ENCODE data around the gene LATS2.
A peak's percentile ranks its signal among the peaks of the same experiment; 100 is the strongest.

Gene LATS2

DNA sequence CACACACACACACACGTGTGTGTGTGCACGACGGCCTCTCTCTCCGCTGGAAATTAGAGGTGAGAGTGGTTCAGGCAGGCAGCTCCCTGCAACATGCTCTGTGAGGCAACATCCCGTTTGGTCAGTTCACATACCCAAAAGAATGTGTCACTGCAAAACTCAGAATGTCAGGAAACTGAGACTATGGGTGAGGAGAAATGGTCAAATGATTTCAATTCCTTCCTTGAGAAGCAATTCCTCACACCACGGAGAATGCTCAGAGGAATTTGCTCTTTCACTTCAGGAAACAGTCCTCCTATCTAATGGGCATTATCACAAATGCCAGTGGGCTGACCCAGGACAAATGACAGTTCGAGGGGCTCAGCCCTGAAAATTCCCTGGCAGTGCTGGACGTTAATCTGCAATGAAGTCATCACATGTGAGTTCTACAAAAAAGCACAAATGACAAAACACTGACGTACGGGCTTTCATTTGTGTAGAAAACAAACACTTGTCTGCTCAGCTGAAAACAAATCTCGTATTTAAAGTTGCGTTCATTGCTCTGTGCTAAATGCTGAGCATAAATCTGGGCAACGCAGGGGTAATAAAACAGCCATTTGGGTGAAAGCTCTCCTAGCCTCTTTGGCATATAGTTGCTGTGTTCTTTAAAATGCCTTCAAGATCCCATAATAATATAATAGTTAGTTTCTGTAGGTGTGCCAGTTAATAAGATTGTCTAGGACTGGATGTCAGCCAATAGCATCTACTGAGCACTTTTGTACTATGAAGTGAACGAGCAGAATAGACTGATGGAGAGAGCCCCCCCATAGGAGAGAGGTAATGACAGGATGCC, 18.6 kb upstream of the LATS2 start:
- TF ChIP-seq CTCF (conservative IDR thresholded peaks at IDR 0.05; ENCODE audit: low read length) = no peak

GRCh38 chr13:21079221-21079620, 17.8 kb upstream of the LATS2 start:
- DNase-seq (ENCODE audit: low read depth) = peak; percentile 70
- no peak overlapping the region for H3K4me3 ChIP-seq (ENCODE audit: low read length)
- TF ChIP-seq CTCF (conservative IDR thresholded peaks at IDR 0.05; ENCODE audit: low read length) = no peak

More for the DNA sequence above, 18.6 kb upstream of the LATS2 start:
- H3K4me3 ChIP-seq (ENCODE audit: low read length) = peak overlapping the region; percentile 51
- DNase-seq (ENCODE audit: low read depth) = peak; percentile 95

- DNase-seq (ENCODE audit: low read depth) = peak; percentile 89
- H3K4me3 ChIP-seq (ENCODE audit: low read length) = no peak overlapping the region
- TF ChIP-seq CTCF (conservative IDR thresholded peaks at IDR 0.05; ENCODE audit: low read length) = no peak
These were observed 17.1 kb upstream of the LATS2 start for GRCh38 chr13:21078501-21078900.

DNA sequence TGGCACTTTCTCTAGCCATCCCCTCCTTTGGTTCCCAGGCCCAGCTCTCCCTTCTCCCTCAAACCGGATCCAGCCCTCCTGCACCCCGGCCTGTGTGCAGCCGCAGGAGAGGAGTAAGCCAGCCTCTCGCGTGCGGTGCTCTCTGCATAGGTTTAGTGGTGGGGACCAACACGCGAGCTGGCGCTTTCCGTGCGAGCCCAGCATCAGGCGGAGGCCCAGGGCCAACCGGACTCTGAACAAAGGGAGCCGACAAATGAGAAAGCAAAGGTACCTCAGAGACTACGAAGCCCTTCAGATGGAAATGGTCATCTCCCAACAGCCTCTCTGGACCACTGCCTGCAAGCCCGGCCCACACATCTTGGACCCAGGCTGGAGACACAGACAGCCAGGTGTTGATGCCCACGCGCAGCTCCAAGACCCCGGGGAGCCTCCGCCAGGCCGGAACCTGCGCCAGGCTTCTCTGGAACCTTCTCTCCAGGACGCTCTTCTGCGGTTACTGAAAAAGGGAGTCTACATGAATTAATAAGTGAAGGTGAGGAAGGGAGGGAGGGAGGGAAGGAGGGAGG, 16.5 kb upstream of the LATS2 start:
- TF ChIP-seq CTCF (conservative IDR thresholded peaks at IDR 0.05; ENCODE audit: low read length) = no peak
- DNase-seq (ENCODE audit: low read depth) = no peak
- no peak overlapping the region for H3K4me3 ChIP-seq (ENCODE audit: low read length)

GRCh38 chr13:21077076-21077787, 15.8 kb upstream of the LATS2 start:
- TF ChIP-seq CTCF (conservative IDR thresholded peaks at IDR 0.05; ENCODE audit: low read length) = no peak
- DNase-seq (ENCODE audit: low read depth) = no peak
- no peak overlapping the region for H3K4me3 ChIP-seq (ENCODE audit: low read length)

- no peak for DNase-seq (ENCODE audit: low read depth)
- no peak for TF ChIP-seq CTCF (conservative IDR thresholded peaks at IDR 0.05; ENCODE audit: low read length)
- no peak overlapping the region for H3K4me3 ChIP-seq (ENCODE audit: low read length)
These were observed 14.9 kb upstream of the LATS2 start for GRCh38 chr13:21076253-21076652.
